A673 (cell line): ENCODE results near the gene CTSH.

Source experiments
- EZH2 ChIP-seq: fragments of 200-600 bp; sonication (generic); IDR thresholded peaks from 2 replicates; pipeline ENCODE4 v1.6.1; 2017; ENCODE audit warnings: borderline replicate concordance, low read depth, mild to moderate bottlenecking, mixed read lengths, antibody characterized with exemption, low read length; ENCODE audit not compliant: poor library complexity, severe bottlenecking
- TF ChIP-seq, protein P1 (sequence below): fragments of 300-800, 200-600 bp; sonication (generic); conservative IDR thresholded peaks from 2 replicates; pipeline ENCODE4 v1.5.1; 2017; ENCODE audit warnings: low read depth, mild to moderate bottlenecking, antibody characterized with exemption, low read length, moderate library complexity, mixed read lengths

DNA sequence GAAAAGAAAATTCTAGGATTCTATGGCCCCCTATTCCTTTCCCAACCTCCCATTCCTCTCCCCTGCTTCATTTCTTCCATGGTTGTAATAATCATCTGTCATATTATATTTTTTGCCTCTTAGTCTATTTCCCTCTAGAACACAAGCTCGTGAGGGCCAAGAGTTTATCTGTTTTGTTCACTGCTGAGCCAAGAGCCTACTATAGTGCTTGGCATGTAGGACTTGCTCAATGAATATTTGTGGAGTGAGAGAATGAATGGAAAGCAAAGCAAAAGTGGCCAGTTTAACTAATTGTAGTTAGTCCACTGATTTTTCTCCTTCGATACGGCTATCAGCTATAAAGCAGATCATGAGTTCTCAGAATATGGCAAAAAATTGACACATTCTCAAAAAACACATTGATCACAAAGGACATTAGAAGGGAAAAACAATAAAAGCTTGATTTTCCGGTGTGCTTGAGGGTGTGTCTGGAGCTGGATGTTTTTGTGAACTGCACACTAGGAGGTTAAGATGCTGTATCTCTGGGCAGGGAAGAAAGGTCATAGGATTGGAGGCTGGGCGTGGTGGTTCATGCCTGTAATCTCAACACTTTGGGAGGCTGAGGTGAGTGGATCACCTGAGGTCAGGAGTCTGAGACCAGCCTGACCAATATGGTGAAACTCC, 25.0 kb upstream of the CTSH start:
- TF ChIP-seq, protein P1, sequence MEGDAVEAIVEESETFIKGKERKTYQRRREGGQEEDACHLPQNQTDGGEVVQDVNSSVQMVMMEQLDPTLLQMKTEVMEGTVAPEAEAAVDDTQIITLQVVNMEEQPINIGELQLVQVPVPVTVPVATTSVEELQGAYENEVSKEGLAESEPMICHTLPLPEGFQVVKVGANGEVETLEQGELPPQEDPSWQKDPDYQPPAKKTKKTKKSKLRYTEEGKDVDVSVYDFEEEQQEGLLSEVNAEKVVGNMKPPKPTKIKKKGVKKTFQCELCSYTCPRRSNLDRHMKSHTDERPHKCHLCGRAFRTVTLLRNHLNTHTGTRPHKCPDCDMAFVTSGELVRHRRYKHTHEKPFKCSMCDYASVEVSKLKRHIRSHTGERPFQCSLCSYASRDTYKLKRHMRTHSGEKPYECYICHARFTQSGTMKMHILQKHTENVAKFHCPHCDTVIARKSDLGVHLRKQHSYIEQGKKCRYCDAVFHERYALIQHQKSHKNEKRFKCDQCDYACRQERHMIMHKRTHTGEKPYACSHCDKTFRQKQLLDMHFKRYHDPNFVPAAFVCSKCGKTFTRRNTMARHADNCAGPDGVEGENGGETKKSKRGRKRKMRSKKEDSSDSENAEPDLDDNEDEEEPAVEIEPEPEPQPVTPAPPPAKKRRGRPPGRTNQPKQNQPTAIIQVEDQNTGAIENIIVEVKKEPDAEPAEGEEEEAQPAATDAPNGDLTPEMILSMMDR: no peak
- no peak for TF ChIP-seq EZH2
